DMS79 treated with DMSO at 0.1 percent for 48 hours (cell line): ENCODE results near the gene RPH3AL.
"Not testable (repeated sequence)": the region's sequence is repeated elsewhere in the genome, so short reads cannot be mapped to it uniquely, and the experiment has no call there.

Experiments used
- DNase-seq: peaks from one replicate; lab custom pipeline; 2025; lab: John Stamatoyannopoulos, UW

The RPH3AL gene

DNA sequence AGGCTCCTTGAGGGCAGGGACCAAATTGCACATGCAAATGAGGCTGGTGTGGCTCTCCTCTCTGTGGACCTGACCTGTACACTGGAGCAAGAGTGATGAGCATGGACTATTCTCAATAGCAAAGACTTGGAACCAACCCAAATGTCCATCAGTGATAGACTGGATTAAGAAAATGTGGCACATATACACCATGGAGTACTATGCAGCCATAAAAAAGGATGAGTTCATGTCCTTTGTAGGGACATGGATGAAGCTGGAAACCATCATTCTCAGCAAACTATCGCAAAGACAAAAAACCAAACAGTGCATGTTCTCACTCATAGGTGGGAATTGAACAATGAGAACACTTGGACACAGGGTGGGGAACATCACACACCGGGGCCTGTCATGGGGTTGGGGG is 128.0 kb downstream of the RPH3AL start:
- DNase-seq = not testable (repeated sequence)

DNA sequence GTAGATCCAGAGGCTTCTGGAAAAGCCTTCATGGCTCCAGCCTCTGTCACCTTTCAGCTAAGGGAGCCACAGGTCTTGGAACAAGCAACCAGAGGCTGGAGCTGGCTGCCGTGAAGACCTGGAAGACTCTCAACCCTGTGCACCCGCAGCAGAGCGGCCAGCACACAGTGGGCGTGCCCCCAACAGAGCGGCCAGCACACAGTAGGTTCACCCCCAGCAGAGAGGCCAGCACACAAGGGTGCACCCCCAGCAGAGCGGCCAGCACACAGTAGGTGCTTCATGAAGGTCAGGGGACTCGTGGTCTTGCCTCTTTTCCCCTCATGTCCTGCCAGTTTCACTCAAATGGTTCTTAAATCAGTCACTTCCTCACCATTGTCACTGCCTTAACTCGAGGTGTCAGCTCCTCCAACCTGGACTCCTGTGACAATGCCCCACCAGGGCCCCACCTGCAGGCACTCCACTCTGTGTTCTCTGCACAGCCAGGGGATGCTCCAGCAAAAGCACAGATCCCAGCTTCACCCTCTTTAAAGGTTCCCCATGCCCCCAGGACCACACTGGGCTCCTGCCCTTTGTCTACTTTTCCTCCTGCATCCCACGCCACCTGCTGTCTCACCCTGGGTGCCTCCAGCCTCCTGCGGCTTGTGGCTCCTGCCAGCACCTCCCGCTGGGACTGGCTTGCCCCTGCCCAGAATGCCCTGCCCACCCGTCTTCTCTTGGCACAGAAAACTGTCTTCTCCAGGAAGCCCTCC is 128.7 kb downstream of the RPH3AL start:
- DNase-seq = no peak

DNA sequence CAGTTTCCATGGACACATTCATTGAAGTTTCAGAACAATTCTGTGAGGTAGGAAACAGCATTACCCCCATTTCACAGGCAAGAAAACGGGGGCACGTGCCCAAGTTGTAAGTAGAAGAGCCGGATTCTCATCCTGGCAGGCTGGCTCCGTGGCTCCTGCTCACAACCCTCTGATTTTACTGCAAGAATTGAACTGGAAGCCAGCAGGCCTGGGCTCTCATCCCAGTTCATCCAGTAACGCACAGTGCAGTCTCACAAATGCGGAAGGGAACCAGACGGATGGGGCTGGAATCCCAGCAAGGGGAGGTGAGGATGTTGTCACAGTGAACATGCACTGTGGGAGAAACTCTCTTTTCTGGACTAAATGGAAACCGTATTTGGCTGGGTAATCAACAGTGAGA is 130.4 kb downstream of the RPH3AL start:
- no peak for DNase-seq

DNA sequence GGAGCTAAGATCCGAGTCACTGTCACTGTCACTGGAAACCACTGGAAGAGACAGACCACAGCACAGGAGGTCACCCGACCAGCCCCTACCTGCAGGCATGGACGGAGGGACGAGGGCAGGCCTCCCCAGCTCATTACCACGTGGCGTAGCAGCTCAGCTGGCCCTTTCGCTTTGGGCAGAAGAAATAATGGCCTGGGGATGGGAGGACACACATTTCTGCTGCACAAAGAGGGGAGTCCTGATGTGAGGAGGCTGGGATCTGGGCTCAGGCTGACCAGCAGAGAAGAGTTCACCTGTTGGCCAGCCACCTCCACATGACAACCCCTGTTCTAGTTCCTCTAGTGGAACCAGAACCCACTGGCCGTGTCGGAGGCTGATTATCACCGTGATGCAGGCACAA is 132.9 kb downstream of the RPH3AL start:
- DNase-seq = no peak

DNA sequence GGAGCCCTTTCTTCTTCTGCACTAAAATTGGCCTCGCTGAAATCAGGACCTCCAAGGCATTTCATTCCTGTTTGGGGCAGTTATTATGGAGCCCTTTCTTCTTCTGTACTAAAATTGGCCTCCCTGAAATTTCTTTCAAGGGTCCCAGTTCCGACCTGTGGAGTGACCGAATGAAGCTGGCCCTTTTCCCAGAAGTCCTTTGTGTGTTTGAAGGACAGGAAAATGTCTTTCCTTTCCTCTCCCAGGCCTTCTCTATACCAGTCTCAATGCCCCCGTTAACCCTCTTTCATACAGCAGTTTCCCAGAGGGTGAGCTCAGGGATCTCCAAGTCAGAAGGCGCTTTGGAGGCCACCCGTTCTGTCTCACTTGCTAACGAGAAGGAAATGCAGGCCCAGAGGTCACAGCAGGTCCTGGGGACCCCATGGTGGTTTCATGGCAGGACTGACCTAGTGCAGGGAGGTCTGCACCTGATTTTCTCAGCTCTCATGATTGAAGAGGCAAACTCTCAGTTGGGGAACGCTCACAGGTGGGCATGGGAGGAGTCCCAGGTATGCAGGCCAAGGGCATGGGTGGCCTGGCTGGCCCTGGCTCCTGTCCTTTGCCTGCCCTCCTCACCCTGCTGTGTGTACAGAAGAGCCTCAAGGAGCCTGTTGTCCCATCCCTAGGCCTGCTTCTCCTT is 134.0 kb downstream of the RPH3AL start:
- DNase-seq = no peak

DNA sequence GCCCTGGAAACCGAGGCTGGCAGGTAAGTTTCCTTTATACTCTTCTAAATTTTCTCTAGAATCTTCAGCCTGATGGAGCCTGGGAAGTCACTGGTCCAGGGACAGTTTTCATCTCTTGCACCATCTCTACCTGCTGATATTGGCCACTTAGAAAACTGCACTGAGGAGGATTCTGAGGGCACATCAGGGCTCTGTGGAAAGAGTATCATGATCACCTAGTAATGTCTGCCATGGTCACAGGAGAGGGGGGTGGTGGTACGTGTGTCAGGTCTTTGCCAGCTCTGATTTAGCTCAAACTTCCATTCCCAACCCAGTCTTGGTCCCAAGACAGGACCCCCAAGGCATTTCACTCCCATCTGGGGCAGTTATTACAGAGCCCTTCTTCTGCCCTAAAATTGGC is 136.0 kb downstream of the RPH3AL start:
- DNase-seq = no peak

DNA sequence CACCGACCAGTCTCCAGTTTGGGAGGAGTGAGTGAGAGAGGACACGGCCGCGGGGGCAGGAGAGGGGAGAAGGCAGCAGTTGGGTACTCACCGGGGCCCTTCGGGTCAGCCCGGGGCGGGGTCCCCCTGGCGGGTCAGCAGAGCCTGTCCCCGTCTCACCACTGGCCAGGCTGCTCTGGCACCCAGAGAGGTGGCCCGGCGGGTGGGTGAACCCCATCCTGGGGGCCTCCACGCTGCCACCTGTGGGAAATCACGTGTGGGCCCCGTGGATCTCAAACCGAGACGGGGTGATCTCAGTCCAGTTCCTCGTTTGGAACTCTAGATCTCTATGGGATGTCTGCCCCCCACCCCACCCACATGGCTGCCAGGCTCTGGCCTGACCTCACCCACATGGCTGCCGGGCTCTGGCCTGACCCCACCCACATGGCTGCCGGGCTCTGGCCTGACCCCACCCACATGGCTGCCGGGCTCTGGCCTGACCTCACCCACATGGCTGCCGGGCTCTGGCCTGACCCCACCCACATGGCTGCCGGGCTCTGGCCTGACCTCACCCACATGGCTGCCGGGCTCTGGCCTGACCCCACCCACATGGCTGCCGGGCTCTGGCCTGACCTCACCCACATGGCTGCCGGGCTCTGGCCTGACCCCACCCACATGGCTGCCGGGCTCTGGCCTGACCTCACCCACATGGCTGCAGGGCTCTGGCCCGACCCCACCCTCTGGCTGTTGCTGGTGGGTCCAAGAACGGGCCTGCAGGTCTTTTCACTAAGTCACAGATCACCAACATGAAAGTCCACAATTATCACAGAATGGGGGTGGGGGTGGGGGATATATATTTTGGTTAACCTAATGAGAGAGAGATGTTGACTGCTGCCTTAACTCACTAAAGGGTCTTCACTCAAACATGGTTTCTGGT is 136.8 kb downstream of the RPH3AL start:
- not testable (repeated sequence) for DNase-seq

DNA sequence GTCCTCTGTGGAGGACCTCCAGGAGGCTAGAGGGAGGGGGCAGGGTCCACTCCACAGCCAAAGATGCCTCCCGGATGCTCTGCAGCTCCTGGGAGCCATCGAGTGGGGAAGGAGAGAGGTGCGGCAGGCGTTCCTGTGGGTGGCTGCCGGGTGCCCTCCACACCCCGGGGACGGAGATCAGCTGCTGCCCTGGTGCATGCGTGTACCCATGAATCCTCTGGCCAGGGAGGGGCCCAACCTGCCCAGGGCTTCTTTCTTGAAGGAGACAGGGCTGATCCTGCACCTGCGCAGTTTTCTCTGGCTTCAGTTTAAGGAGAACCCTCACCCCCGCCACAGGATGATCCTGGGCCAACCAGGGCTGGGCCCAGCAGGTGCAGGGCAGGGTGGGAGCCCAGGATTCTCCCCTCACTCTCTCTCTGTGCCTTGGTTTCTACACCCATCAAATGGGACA is 137.7 kb downstream of the RPH3AL start:
- DNase-seq = no peak

DNA sequence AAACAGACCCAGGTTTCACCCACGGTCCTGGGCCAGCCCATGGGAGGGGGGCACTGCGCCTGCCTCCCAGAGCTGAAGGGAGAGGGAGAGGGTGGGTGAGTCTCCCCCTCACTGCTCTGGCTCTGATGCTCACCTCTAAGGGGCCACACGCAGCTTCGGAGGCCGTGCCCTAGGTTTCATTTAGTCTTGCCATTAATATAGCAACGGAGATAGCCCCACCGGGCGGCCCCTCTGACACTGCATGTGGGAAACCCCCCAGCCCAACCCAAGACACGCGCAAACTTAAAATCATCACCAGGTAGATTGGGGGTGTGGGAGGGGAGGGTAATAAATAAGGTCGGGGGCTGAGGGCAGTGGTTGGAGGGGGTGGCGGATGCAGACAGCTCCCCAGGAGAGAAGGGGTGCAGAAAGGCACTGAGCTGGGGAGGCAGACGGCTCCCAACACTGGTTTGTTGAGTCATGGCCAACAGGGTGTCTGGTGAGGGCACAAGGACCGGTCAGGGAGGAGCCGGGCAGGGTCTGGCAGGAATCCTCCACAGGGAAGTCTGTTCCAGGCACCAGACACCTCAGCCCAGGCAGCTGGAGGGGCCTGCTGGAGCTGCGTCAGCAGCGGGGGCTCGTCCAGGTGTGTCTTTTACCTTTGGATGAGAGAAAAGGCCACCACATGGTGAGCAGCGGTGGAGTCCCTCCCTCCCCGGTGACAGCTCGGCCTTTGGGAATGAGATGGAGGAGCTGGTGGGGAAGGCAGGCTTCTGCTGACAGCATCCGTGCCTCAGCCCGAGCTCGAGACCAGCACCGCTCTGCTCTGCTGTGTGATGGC is 139.1 kb downstream of the RPH3AL start:
- DNase-seq = no peak

DNA sequence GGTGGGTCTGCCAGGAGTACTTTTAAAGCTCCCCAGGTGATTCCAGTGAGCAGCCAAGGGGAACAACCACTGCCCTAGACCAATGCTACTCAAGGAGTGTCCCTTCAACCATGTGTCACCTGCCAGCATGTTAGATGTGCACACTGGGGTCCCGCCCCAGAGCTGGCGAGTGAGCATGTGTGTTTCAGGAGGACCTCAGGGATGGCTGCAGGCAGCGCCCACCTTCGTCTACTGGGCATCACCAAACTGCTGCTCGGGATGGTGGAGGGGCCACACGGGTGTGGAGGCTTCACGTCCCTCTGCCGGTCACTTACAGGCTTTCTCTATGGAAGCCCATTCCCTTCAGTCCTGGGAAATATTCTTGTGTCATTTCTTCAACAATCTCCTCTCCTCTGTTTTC is 142.2 kb downstream of the RPH3AL start:
- DNase-seq = no peak

DNA sequence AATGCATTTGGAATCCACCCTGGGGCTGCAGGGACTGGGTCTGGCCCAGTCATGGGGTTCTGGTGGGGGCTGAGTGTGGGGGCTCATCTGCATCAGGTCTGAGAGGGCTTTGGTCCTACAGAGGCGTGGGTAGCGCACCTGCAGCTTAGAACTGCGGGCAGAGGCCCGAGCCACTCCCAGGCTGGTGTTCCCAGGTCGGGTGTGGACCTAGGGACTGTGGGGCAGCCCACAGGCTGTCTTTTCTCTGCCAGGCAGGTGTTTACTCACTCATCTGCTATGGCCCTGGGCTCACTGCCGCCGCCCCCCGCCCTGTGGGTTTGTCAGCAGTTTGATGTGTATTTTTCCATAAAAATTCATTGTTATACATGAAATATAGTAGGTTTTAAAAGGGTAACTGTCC is 144.2 kb downstream of the RPH3AL start:
- no peak for DNase-seq

DNA sequence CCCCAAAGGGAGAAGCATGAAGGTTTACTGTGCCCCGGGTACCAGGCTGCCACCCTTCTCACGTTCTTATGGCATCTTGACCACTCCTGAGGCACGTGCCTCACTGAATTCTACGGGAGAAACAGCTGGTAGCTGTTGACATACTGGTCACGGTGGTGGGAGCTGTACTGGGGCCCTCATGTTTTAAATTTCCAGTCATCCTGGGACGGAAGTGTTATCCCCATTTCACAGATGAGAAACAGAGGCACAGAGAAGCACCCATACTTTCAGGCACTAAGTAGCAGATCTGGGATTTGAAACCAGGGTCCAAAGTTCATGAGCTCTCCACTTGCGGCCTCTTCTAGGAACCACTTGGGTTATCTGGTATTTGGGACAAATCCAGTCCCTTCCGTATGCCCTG is 144.8 kb downstream of the RPH3AL start:
- DNase-seq = no peak

DNA sequence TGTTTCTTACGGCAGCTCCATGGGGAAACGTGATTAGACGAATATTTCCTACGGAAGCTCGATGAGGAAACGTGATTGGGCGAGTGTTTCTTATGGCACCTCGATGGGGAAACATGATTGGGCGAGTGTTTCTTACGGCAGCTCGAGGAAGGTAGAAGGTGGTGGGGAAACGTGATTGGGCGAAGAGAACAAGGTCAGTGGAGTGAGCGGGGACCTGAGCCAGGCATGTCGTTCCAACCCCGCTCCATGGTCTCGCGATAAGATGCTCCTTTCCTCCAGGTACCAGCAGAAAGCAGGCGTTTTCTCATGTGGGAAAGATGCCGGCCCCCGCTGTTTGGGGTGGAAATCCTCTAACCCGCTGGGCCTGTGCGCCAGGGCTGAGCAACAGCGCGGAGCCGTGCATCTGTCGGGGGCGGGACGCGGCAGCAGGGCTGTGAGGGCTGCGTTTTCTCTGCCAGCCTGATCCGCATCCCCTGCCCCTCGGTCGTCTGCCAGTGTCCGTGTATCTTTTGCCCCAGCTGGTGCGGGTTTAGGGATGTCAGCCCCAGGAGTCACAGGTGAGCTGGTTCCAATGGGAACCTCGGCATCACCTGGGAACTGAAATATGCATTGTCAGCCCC is 145.6 kb downstream of the RPH3AL start:
- no peak for DNase-seq

DNA sequence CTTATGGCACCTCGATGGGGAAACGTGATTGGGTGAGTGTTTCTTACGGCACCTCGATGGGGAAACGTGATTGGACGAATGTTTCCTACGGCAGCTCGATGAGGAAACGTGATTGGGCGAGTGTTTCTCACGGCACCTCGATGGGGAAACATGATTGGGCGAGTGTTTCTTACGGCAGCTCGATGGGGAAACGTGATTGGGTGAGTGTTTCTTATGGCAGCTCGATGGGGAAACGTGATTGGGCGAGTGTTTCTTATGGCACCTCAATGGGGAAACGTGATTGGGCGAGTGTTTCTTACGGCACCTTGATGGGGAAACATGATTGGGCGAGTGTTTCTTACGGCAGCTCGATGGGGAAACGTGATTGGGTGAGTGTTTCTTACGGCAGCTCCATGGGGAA is 146.1 kb downstream of the RPH3AL start:
- not testable (repeated sequence) for DNase-seq

DNA sequence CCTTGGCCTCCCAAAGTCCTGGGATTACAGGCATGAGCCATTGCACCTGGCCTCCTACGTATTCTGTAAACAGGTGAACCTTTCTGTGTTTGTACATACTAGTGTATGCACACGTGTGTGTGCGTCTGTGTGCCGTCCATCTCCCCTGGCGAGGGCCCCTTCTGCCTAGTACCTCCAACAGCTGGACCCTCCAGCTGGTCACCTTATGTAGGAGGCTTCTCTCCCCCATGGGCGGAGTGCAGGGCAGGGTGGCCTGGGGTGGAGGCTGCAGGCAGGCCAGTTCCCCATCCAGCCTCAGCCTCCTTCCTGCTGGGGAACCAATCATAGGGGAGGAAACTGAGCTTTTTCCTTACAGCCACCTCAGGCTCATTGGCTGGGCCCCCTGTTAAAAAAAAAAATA is 146.8 kb downstream of the RPH3AL start:
- DNase-seq = no peak

DNA sequence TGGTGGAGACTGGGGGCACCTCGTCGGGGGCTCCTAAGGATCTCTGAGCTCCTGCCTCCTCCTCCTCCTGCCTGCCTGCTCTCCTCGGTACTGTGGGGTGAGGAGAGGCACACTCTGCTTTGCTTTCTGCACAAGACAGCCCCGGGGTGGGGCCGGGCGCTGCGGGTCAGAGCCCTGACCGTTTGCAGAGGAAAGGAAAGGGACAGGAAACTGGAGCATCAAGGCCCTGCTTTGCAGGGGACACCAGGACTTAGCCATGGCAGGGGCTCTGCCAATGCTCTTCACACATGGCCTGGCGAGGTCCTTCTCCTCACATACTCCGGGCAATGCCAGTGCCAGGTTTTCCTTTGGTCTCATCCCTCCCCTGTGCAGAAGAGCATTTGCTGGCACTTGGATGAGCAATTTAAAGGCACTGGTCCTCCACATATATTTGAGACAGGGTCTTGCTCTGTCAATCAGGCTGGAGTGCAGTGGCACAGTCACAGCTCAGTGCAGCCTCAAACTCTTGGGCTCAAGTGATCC is 147.4 kb downstream of the RPH3AL start:
- DNase-seq = no peak

DNA sequence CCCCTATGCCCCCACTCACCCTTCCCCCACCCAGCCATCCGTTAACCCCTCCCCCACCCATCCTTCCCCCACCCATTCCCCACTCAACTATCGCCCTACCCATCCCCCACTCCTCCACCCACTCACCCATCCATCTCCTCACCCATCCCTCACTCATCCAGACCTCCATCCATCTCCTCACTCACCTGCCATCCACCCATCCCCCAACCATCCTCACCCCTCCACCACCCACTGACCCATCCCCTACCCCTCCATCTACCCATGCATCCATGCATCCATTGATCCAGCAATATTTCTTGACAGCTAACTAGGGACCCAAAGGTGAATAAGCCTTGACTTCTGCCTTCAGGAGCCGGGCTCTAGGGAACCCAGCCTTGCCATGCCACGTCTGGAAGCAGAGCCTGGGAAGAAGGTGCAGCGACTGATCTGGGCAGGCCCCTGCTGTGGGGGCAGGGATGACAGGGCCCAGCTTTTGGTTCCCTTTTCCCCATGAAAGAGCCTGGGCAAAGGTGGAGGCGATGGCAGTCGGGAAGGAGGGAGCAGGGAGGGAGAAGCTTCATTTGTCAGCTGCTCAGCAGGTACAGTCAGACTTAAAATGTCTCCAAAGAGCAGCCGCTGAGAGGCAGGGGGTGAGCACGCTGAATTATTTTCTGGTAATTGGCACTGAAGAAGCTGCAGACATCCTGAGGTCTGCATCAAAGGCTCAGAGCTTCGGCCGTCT is 148.0 kb downstream of the RPH3AL start:
- no peak for DNase-seq

DNA sequence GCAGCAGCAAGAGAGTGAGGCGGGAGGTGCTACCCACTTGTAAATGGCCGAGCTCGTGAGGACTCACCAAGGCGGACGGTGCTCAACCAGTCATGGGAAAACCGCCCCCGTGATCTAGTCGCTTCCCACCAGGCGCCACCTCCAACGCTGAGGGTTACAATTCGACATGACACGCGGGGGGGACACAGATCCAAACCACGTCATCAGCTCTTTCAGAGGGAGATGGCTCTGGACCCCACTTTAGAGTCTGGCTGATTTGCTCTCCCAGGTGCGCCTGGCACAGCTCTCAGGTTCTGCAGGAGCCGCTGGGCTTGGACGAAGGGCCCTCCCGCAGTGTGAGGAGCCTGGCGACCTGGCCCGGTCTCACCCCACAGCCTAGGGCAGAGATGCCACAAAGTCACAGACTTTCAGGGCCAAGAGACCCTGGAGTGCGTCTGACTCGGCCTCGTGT is 150.1 kb downstream of the RPH3AL start:
- no peak for DNase-seq

DNA sequence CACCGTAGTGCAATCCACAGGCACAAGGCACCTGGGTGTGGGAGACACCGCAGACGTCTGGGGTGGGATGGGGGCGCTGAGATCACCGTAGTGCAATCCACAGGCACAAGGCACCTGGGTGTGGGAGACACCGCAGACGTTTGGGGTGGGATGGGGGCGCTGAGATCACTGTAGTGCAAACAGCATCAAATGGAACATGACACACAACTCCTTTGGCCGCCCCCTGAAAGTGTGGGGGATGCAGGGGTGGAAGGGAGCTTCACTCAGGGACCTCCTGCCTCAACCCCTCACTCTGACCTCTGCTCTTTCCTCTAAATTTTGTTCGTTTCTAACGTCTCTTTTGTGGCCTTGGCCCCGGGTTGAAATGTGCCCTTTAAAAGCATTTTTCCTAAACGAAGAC is 150.9 kb downstream of the RPH3AL start:
- DNase-seq = not testable (repeated sequence)

DNA sequence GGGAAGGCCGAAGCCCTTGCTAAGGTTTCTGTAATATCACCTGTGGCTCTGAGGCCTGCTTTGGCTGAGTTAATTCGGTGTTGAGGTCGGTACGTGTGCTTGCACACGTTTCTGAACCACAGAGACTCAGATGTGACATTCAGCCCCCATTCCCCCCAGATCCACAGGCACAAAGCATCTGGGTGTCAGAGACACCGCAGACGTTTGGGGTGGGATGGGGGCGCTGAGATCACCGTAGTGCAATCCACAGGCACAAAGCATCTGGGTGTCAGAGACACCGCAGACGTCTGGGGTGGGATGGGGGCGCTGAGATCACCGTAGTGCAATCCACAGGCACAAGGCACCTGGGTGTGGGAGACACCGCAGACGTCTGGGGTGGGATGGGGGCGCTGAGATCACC is 151.3 kb downstream of the RPH3AL start:
- not testable (repeated sequence) for DNase-seq
